Spleen (tissue), 11 donors: ENCODE results near the gene ALOX12B. TPM values are rescaled to one million over a fixed set of nuclear protein-coding genes. Genes with fewer than 3 reads are reported as not detected.

Source experiments
- DNase-seq: peaks from one replicate; pipeline ENCODE4 v3.0.0-alpha.2; 2020
- H3K27ac ChIP-seq, 8 donors: fragments of 200-600 bp; sonication (generic) in 7 of 8; 1 replicate in 4 of 8; 2 replicates in 4 of 8; pipeline versions ENCODE4 v1.5.0 to v1.8.0; 2016 to 2021; ENCODE audit warnings: inconsistent platforms in 4 of 8, mild to moderate bottlenecking in 4 of 8, moderate library complexity in 1 of 8
- H3K27me3 ChIP-seq, 7 donors: fragments of 200-600 bp; sonication (generic) in 6 of 7; replicated peaks in 1 of 7; 1 replicate in 4 of 7; 2 replicates in 3 of 7; pipeline versions ENCODE4 v1.5.0 to v1.8.0; 2016 to 2021; ENCODE audit warnings: inconsistent platforms in 3 of 7, mild to moderate bottlenecking in 1 of 7
- H3K36me3 ChIP-seq, 6 donors: fragments of 200-600 bp; sonication (generic) in 5 of 6; 1 replicate in 4 of 6; 2 replicates in 2 of 6; pipeline versions ENCODE4 v1.5.0 to v1.8.0; 2016 to 2021; ENCODE audit warnings: inconsistent platforms in 2 of 6
- H3K4me1 ChIP-seq, 6 donors: fragments of 200-600 bp; sonication (generic) in 5 of 6; 1 replicate in 3 of 6; 2 replicates in 3 of 6; pipeline versions ENCODE4 v1.5.0 to v1.8.0; 2016 to 2021; ENCODE audit warnings: inconsistent platforms in 3 of 6
- H3K4me3 ChIP-seq, 8 donors: fragments of 200-600 bp; sonication (generic) in 7 of 8; 1 replicate in 4 of 8; 2 replicates in 4 of 8; pipeline versions ENCODE4 v1.5.0 to v1.8.0; 2016 to 2021; ENCODE audit warnings: inconsistent platforms in 4 of 8, mild to moderate bottlenecking in 4 of 8, moderate library complexity in 2 of 8
- H3K9me3 ChIP-seq, 8 donors: fragments of 200-600 bp; sonication (generic) in 7 of 8; 1 replicate in 4 of 8; 2 replicates in 4 of 8; pipeline versions ENCODE4 v1.5.0 to v1.8.0; 2016 to 2021; ENCODE audit warnings: inconsistent platforms in 4 of 8
- CTCF ChIP-seq, 11 experiments: fragments of 200-600 bp in 7 of 11; fragments of 450-650 bp in 4 of 11; sonication (generic) in 4 of 11; IDR thresholded peaks in 8 of 11; conservative IDR thresholded peaks in 3 of 11; 1 replicate in 7 of 11; 2 replicates in 4 of 11; pipeline versions ENCODE4 v1.4.0 to v1.8.0; 2016 to 2021; ENCODE audit warnings: antibody characterized with exemption in 11 of 11, inconsistent platforms in 4 of 11, mild to moderate bottlenecking in 1 of 11
- POLR2A ChIP-seq, 3 donors: fragments of 450-650 bp; IDR thresholded peaks; one replicate each; pipeline ENCODE4 v1.5.1; 2017; ENCODE audit warnings: antibody characterized with exemption in 3 of 3, mild to moderate bottlenecking in 1 of 3
- POLR2AphosphoS5 ChIP-seq, 3 donors: sonication (generic); formaldehyde crosslinking; IDR thresholded peaks; one replicate each; pipeline ENCODE4 v1.5.1; 2017; ENCODE audit warnings: antibody characterized with exemption in 3 of 3
- WGBS, 5 donors: extraction: QIAGEN DNeasy Blood & Tissue Kit in 3 of 5; methylation state at CpG; one replicate each; pipeline versions ENCODE4 v1.1.5 to v1.1.7; 2013 to 2018; 5-methylcytosine and 5-hydroxymethylcytosine counted together
- intact Hi-C: fragments of 100-400 bp; cut with DNase I; formaldehyde crosslinking; loops from one replicate; pipeline ENCODE4 v1.15.0; 2023; ENCODE audit warnings: low total_unique reads
- polyA plus RNA-seq, 3 donors: library from polyadenylated mRNA; stranded (reverse); fragments of 200-250 nt; gene quantifications; one replicate each; pipeline ENCODE4 v1.2.1, GENCODE V29; 2013
- total RNA-seq, 7 donors: library from RNA; depleted of rRNA in 3 of 7; stranded (reverse); fragments of >200 nt in 3 of 7; fragmentation: NEBNext Ultra II Directional in 4 of 7; extraction: Animal tissue kit (Norgen Biotek cat#: 25700) in 4 of 7; gene quantifications; one replicate each; pipeline versions ENCODE4 v1.1.0 to v1.2.1, GENCODE V29; 2016 to 2021
- donor health status: healthy with polysubstance abuse.
- donor health status: DM: no; HTN: no; CAD: no; lungs with moderate emphysema.
- donor health status: DM: no; HTN: no; CAD: no.
- donor health status: Bipolar disorder and iron deficiency.
- donor health status: healthy.
- donor health status: DM: no; HTN: no; CAD: no.
- donor health status: DM: yes; HTN: yes; CAD: no.

The ALOX12B gene
- total and polyA plus RNA-seq, 10 donors: 0.47 to 1.3 (median 0.86) TPM; not detected in 4

GRCh38 chr17:8100763-8101162 lies 13.2 kb upstream of the ALOX12B start:
- Histone ChIP-seq H3K4me3 (no peak overlapping the region), H3K9me3 (no peaks in the 10 kb centered on the region), H3K36me3 (no peaks in the 10 kb centered on the region), H3K27me3 (peaks cover 0 to 13% (median 0%) of the 10 kb centered on the region in 7 donors), H3K27ac (no peak overlapping the region), H3K4me1 (no peaks in the 10 kb centered on the region)
- WGBS, 5 donors: 82 to 89% (median 87%) methylated on average over 2 of the region's 2 CpGs
- no peak for DNase-seq
- intact Hi-C loops: no loop called here
- no peak for TF ChIP-seq CTCF (IDR thresholded peaks at IDR 0.05 in 8 of 11, conservative IDR thresholded peaks at IDR 0.05 in 3 of 11)
- no peak for TF ChIP-seq POLR2AphosphoS5 (IDR thresholded peaks at IDR 0.05)
- TF ChIP-seq POLR2A (IDR thresholded peaks at IDR 0.05): no peak

GRCh38 chr17:8100111-8100510 lies 12.6 kb upstream of the ALOX12B start:
- Histone ChIP-seq H3K9me3 (no peaks in the 10 kb centered on the region), H3K27me3 (peaks cover 0 to 18% (median 0%) of the 10 kb centered on the region in 7 donors), H3K4me1 (no peaks in the 10 kb centered on the region), H3K27ac (no peak overlapping the region), H3K4me3 (no peak overlapping the region), H3K36me3 (no peaks in the 10 kb centered on the region)
- DNase-seq: no peak
- TF ChIP-seq POLR2A (IDR thresholded peaks at IDR 0.05): no peak
- no peak for TF ChIP-seq CTCF (IDR thresholded peaks at IDR 0.05 in 8 of 11, conservative IDR thresholded peaks at IDR 0.05 in 3 of 11)
- TF ChIP-seq POLR2AphosphoS5 (IDR thresholded peaks at IDR 0.05): no peak
- intact Hi-C loops: no loop called here
- WGBS, 5 donors: 22 to 45% (median 37%) methylated on average over 2 of the region's 2 CpGs

- H3K27me3 ChIP-seq: peaks cover 0 to 44% (median 0%) of the 10 kb centered on the region in 7 donors
- DNase-seq: no peak
- H3K9me3 ChIP-seq: no peaks in the 10 kb centered on the region
- intact Hi-C loops: no loop called here
- 85 to 98% (median 92%) methylated on average over 7 to 8 of the region's 8 CpGs for WGBS, 5 donors
- H3K4me1 ChIP-seq: peaks cover 0 to 9% (median 3%) of the 10 kb centered on the region in 6 donors
- H3K4me3 ChIP-seq: no peak overlapping the region
- H3K27ac ChIP-seq: no peak overlapping the region
- no peaks in the 10 kb centered on the region for H3K36me3 ChIP-seq
- no peak for TF ChIP-seq POLR2A (IDR thresholded peaks at IDR 0.05)
- no peak for TF ChIP-seq POLR2AphosphoS5 (IDR thresholded peaks at IDR 0.05)
- TF ChIP-seq CTCF (IDR thresholded peaks at IDR 0.05 in 8 of 11, conservative IDR thresholded peaks at IDR 0.05 in 3 of 11): no peak
Measured at GRCh38 chr17:8096541-8096940, 9.0 kb upstream of the ALOX12B start.

- Histone ChIP-seq H3K4me3 (no peak overlapping the region), H3K4me1 (peaks cover 0 to 21% (median 8%) of the 10 kb centered on the region in 6 donors), H3K27me3 (peaks cover 0 to 55% (median 0%) of the 10 kb centered on the region in 7 donors), H3K36me3 (no peaks in the 10 kb centered on the region), H3K27ac (no peak overlapping the region), H3K9me3 (no peaks in the 10 kb centered on the region)
- TF ChIP-seq POLR2A (IDR thresholded peaks at IDR 0.05): no peak
- no peak for TF ChIP-seq CTCF (IDR thresholded peaks at IDR 0.05 in 8 of 11, conservative IDR thresholded peaks at IDR 0.05 in 3 of 11)
- no peak for TF ChIP-seq POLR2AphosphoS5 (IDR thresholded peaks at IDR 0.05)
- no peak for DNase-seq
- WGBS, 5 donors: 68 to 91% (median 71%) methylated on average over 6 of the region's 6 CpGs
- intact Hi-C loops: no loop called here
Measured at GRCh38 chr17:8095361-8095760, 7.8 kb upstream of the ALOX12B start.
